GM18526 (cell line): Measurements from ENCODE around the gene UNC5CL.

ENCODE experiments used
- POLR2A ChIP-seq: IDR thresholded peaks from 3 replicates; pipeline ENCODE4 v1.6.1; 2011; ENCODE audit not compliant: insufficient read length; ENCODE audit errors: extremely low read depth

The UNC5CL gene

DNA sequence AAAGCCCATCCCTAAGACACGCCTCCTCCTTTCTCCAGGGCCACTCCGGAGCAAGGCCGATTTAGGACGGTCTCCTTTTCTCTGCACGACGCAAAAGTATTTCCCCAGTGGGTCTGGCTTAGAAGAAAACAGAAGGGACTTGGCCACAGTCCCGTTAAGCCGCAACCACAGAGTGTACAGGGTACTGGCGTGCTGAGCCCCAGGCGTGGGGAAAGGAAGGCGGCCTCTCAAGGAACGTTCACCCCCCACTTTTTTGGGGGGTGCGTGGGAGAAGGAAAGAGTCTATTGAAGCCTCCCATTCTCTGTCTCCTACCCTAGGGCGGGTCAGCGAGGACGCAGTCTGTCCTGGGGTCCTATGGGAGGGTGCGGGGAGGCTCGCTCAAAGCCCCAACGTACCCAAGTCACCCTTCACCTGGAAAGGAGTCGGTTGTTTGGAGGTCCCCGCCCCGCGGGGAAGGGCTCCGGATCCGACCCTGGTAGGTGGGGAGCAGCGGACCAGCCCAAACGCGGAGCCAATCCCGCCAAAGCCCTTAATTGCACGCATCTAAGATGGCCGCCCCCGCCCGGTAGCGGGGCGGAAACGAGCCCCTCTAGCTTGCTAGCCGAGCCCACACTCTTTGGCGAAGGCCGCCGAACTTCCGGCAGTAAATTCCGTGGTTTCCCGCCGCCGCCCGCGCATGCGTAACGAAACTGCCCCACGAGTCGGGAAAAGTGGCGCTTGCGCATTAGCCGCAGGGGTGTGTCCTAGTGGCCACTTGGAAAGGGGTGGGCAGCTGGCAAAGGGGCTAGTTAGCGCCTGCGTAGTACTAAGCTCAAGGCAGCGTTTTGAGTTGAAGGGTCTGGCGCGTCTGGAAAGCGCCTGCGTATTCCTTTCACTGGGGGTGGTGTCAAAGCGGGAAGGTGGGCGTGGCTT, 33.2 kb upstream of the UNC5CL start, which contains the start of gene OARD1:
Gene OARD1, minus strand, starts transcription at position 434 of the 913 bp plus-strand sequence. CDS start 722 bp downstream, outside the sequence.
- peak; percentile 57 for TF ChIP-seq POLR2A

DNA sequence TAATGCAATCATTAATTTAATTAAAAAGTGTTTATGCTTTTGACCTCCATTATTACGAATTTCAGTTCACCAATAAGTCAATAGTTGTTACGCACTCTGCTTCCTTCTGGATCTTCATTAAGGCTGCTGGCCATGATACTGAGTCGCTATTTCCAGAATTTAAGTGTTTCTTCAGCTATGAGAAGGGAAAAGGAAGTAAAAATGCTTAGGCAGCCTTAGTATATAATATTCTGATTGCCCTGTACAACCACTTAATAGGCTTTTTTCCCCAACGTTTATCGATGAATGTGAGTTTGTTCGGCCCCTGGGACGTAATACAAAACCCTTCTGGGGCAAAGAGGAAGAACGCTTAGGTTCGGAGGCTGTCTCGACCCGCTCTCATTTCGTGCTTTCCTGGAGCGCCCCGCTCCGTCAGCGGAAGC, 32.5 kb upstream of the UNC5CL start:
- TF ChIP-seq POLR2A: no peak

DNA sequence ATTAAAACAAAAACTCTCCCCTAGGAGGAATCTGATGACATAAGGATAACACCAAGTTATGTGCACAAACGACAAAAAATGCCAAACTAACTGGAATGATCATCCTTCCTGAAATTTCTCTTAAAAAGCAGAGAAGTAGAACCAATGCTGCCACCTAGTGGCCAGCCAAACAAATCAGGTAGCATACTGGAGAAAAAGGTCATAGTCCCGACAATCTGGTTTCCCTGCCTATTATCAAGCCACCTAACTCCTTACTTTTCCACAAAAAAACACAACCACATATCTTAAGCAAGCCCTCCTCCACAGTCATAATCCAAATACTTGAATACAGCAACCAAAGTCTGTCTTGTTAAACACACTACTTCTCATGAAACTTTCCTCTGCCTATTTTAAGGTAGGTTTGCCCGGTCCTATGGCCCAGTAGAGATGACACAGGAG, 27.9 kb upstream of the UNC5CL start:
- TF ChIP-seq POLR2A: no peak

DNA sequence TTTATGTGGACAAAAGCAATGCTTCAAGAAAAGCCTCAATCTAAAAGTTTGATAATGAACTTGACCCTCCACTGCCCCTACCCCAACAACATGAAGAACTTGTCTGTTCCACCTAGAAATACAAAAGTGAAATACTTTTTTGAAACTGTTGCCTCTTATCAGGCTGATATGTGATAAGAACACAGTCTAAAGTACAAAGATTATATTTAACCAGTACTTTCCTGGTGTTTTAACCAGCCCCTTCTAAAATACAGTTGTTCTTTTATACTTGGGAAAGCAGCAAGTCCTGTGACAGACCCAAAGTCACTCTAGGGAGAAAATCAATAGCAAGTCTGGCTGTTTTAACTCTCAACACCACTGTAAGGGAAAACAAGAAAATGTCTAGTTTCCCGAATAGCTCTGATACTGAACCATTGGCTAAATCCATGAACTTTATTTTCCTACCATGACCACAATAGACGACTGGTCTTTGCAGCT, 26.6 kb upstream of the UNC5CL start:
- TF ChIP-seq POLR2A: no peak

DNA sequence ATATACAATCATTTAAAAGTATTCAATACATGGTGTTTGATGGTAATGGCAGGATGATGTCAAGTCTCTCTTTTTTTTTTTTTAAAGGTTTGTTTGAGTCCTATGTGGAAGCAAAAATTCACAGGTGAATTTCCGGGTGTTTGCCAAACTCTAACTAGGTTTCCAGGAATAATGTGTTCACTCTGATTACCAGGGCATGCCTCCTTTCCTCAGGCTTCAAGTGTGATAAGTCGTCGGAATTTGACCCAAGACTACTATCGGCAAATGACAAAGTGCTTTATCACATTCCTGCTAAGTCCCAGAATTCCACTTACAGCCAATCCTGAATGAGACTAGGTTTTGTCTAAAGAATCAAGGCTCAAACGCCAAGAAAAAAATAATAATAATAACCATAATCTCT, 25.8 kb upstream of the UNC5CL start:
- TF ChIP-seq POLR2A: no peak

DNA sequence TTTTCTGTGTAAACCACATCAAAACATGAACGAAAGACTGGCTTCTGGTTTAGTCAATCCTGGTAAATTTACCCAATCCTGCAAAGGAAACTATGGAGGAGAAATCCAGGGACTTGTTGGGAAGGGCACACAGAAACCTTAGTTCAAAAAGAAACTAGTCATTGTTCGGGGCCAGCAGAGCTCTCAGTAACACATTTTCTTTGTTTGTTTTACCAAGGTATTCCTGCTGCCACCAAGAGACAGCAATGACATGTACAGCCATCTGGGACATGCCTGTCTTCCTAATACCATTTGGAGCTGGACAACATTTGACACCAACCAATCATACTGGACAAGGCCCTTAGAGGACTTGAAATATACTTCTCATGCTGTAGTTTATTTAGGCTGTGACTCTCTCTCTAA, 24.9 kb upstream of the UNC5CL start:
- no peak for TF ChIP-seq POLR2A

DNA sequence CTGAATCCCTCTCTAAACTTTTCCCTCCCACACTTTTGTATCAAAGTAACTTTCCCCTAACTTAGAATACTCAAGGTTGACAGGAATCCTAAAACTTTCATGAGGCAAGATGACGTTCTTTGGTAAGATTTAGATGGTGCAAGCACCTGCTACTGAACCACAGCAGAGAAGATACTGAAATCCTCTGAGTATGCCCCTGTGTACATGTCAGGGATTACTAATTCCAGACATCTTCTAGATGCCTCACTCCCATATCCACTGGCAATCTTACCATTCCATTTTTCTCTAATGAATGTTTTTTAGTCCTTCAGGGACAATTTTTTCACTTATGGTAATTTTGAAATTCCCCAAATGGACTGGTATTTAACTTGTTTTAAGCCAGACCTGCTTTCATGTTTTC, 23.0 kb upstream of the UNC5CL start:
- TF ChIP-seq POLR2A: no peak

DNA sequence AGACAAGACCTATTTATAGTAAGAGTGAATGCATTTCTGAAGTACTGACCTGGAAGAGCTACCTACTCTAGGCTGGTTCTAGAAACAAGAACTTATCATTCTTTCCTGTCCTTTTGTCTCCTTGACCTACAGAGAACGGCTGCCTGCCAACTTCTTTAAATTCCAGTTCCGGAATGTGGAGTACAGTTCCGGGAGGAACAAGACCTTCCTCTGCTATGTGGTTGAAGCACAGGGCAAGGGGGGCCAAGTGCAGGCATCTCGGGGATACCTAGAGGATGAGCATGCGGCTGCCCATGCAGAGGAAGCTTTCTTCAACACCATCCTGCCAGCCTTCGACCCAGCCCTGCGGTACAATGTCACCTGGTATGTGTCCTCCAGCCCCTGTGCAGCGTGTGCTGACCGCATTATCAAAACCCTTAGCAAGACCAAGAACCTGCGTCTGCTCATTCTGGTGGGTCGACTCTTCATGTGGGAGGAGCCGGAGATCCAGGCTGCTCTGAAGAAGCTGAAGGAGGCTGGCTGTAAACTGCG, 22.2 kb upstream of the UNC5CL start:
- no peak for TF ChIP-seq POLR2A

DNA sequence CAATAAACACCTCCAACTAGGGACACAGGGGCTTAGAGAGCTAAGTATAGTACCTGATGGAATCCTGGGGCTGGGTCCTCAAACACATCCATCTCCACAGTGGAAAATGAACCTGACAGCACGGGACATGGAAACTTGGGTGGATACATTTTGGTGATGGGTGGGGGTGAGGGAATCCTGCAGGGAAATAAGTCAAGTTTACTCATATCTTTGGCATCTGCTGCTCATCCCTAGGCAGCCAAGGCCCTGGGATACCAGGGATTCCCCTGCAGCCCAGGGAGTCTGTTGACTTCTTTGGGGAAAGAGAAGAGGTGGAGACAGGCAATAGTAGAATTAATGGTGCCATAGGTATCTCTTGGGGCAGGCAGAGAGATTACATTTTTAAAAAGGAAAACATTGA, 20.5 kb upstream of the UNC5CL start:
- no peak for TF ChIP-seq POLR2A

DNA sequence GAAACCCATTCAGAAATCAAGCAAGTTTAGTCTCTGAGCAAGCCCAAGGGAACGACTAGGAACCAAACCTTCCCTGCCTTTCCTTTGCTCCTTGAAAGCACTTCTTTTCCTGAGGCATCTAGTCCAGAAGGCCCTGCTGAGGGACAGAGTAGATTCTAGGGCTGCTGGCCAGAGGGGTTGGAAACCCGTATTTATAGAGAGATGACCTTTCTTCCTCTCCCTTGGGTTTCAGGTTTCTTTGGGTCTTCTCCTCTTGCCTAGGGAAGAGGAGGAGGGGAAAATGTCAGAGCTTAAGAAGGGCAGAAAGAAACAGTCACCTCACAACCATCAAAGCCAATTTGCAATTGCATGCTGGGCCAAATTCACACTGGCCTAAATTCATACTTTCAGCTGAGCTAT, 19.8 kb upstream of the UNC5CL start:
- no peak for TF ChIP-seq POLR2A

DNA sequence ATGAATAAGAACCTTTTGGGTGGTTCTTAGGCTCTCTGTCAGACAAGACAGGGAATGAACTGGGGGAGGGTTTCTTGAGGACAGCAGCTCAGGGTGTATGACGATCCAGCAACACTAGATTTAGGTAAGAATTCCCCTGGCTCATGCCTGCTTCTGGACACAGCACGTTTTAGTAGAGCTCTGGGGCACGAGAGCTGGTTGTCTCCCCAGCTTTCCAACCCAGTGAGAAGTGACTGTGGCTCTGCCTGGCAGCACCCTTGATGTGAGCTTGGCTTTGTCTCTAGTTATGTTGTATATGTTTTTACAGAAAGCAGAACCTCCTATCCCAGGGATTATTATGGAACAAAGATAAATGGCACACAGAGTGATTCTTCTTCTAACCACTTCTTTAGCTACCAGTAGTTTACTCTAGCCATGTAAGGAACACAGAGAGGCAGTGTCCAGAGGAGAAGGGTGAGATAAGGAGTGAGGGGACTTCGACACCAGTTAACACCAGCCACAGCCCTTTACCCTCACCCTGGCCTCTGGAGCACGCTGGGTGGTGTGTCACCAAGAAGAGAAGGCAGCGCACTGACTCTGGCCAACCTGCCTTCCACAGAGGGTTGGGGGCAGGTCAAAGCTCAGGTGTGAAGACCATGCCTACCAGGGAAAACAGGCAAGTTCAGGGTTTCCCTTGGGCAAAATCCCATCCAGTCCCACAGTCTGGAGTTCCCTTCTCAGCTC, 17.9 kb upstream of the UNC5CL start:
- no peak for TF ChIP-seq POLR2A

DNA sequence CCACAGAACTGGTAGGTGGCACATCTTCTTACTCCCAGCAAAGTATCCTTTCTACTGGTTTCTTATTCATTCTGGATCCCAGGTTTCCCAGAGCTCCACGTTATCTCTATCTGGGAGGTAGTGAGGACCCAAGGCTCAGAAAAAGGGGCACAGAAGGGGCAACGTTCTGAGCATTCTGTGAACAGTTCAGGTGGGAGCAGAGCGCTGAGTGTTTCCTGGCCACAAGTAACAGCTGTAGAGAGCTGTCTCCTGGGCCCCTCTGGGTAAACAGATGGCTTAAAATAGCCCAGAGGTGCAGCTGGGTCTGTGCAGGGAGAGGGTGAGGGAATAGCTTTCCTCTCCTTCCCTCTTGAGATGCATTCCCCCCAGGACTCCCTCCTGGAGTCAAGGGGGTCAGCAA, 16.1 kb upstream of the UNC5CL start:
- TF ChIP-seq POLR2A: no peak

DNA sequence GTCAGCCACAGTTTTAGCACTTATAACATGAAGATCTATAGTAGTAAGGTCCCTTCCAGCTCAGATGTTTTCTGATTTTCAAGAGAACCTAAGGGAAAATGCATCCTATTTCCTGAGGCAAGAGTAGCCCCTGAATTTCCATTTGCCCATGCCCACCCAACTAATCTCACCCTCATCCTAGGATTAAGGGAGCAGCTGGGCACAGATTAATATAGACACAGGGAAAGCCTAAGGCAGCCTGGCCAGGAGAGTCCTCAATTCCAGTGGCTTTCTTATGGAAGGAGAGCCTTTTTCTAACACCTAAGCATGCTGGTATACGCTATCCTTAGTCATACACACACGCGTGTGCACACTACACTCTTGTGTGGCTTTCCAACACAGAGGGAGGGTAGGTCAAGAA, 15.5 kb upstream of the UNC5CL start:
- no peak for TF ChIP-seq POLR2A

DNA sequence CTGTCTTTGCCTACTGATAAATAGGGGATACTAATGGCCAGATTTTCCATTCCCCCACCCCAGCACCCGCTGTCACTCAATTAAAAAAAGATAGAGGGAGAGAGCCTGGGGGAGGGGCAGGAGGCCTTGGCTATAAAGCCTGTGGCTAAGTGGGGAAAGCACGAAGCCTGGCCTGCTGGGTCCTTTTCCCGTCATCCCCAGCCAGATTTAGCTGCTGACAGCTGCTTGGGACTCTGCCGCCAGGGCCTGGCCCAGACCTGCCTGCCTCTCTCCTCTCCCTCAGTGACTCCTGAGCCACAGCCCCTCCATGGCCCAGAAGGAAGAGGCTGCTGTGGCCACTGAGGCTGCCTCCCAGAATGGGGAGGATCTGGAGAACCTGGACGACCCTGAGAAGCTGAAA, 14.0 kb upstream of the UNC5CL start, which contains the start of gene APOBEC2:
Gene APOBEC2, plus strand, starts transcription at position 162 of the 400 bp plus-strand sequence. Its CDS starts 146 bp downstream, at position 308.
- no peak for TF ChIP-seq POLR2A

DNA sequence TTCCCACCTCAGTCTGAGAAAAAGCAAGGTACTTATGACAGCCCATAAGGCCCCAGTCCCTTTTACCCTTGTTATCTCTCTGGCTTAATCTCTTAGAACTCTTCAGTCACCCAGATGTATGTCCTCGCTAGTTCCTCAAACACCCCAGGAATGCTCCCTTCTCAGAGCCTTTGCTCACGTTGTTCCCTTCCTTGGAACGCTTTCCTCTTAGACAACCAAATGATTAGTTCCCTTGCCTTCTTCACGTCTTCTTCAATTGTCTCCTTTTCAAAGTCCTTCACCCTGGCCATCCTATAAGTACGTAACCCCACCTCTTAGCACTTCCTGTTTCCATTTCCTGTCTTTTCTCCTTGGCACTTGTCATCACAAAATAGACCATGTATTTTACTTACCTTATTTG, 12.9 kb upstream of the UNC5CL start:
- no peak for TF ChIP-seq POLR2A

DNA sequence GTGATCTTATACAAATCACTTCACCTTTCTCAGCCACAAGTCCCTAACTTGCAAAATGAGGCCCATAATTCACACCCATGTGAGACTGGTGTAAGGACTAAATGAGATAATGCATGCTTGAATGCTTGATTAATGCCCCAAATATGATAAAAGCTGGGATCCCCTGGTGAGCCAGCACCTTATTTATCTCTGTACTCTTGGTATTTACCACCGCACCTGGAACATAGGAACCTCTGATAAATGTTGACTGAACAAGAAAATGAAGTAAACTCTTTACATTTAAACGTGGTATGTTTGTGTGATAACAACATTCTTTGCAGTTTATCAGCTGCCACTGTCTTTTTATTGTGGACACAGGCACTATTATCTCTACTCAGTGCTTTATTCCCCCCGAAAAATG, 11.5 kb upstream of the UNC5CL start:
- no peak for TF ChIP-seq POLR2A
